A673 (cell line): ENCODE results near the gene CCDC196. TPM values are rescaled to one million over a fixed set of nuclear protein-coding genes. Genes with fewer than 3 reads are reported as not detected.

Experiments used
- BruUV-seq: library from RNA; stranded (reverse); fragments of 400-500 nt; replicated peaks from 2 replicates; lab custom pipeline; 2021; lab: Mats Ljungman, UMichigan
- CTCF ChIA-PET: fragments of 300-600 bp; sonication (Branson Sonifier 250); formaldehyde crosslinking; loops from one replicate; lab custom pipeline; 2022; ENCODE audit warnings: antibody characterized with exemption; lab: Charles Lee
- POLR2A ChIA-PET: fragments of 300-600 bp; sonication (Branson Sonifier 250); formaldehyde crosslinking; loops from one replicate; lab custom pipeline; 2022; ENCODE audit warnings: antibody characterized with exemption; ENCODE audit not compliant: low non-redundant PET; lab: Charles Lee
- DNase-seq: peaks from one replicate; pipeline ENCODE4 v3.0.0-alpha.2; 2015; ENCODE audit warnings: low spot score
- H3K27ac ChIP-seq: fragments of 200-600 bp; sonication (generic); 2 replicates; pipeline ENCODE4 v1.5.1; 2016; ENCODE audit warnings: mixed run types, low read depth, mild to moderate bottlenecking, mixed read lengths, antibody characterized with exemption, low read length; ENCODE audit not compliant: poor library complexity, severe bottlenecking
- H3K27me3 ChIP-seq: fragments of 200-600 bp; sonication (generic); replicated peaks from 2 replicates; pipeline ENCODE4 v1.6.1; 2017; ENCODE audit warnings: mixed run types, low read depth, mild to moderate bottlenecking, mixed read lengths, antibody characterized with exemption, low read length; ENCODE audit not compliant: insufficient read depth, poor library complexity
- H3K36me3 ChIP-seq: fragments of 200-600 bp; sonication (generic); 2 replicates; pipeline ENCODE4 v1.6.1; 2016; ENCODE audit warnings: mixed run types, mild to moderate bottlenecking, mixed read lengths, antibody characterized with exemption, low read length; ENCODE audit not compliant: insufficient read depth, poor library complexity, severe bottlenecking
- H3K4me1 ChIP-seq: fragments of 200-600 bp; sonication (generic); 2 replicates; pipeline ENCODE4 v1.6.1; 2017; ENCODE audit warnings: mixed run types, mild to moderate bottlenecking, mixed read lengths, antibody characterized with exemption, low read length; ENCODE audit not compliant: insufficient read depth, poor library complexity, severe bottlenecking
- H3K4me3 ChIP-seq: fragments of 200-600 bp; sonication (generic); 2 replicates; pipeline ENCODE4 v1.5.1; 2016; ENCODE audit warnings: low read depth, mixed run types, mild to moderate bottlenecking, mixed read lengths, low read length; ENCODE audit not compliant: poor library complexity, severe bottlenecking
- H3K9me3 ChIP-seq: fragments of 200-600 bp; sonication (generic); 2 replicates; pipeline ENCODE4 v1.6.1; 2016; ENCODE audit warnings: mixed run types, low read depth, mild to moderate bottlenecking, mixed read lengths, antibody characterized with exemption, low read length; ENCODE audit not compliant: poor library complexity, severe bottlenecking
- EZH2 ChIP-seq: fragments of 200-600 bp; sonication (generic); IDR thresholded peaks from 2 replicates; pipeline ENCODE4 v1.6.1; 2017; ENCODE audit warnings: borderline replicate concordance, low read depth, mild to moderate bottlenecking, mixed read lengths, antibody characterized with exemption, low read length; ENCODE audit not compliant: poor library complexity, severe bottlenecking
- intact Hi-C: fragments of 100-400 bp; cut with micrococcal nuclease; formaldehyde crosslinking; loops from one replicate; pipeline ENCODE4 v1.10.0; 2022; ENCODE audit not compliant: unreplicated experiment
- total RNA-seq: library from RNA; stranded (reverse); gene quantifications from 2 replicates; pipeline ENCODE4 v1.2.3, GENCODE V29; 2021
- TF ChIP-seq, protein P1 (sequence below): fragments of 300-800, 200-600 bp; sonication (generic); conservative IDR thresholded peaks from 2 replicates; pipeline ENCODE4 v1.5.1; 2017; ENCODE audit warnings: low read depth, mild to moderate bottlenecking, antibody characterized with exemption, low read length, moderate library complexity, mixed read lengths

The CCDC196 gene
- total RNA-seq, 1 experiment from 2014 or later = not detected

DNA sequence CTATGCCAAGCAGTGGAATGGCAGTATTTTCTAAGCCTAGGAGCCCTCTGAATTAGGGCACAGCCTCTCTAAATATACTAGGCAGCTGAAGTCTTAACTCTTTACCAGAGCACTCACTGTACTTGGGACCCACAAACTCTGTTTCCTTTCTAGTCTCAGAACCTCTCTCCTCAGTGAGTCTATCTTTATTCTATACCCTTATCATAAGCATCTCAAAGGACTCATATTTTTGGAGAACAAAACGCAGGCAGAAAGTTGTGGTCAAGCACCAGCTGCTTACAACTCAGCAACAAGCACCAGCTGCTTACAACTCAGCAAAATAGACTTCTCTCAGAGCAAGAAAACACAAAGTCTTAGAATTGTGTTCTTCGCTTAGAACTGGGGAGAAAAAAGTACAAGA is 993 bp downstream of the CCDC196 start:
- H3K9me3 ChIP-seq = no peaks in the 10 kb centered on the region
- no peaks in the 10 kb centered on the region for H3K4me1 ChIP-seq
- intact Hi-C loops = no loop called here
- no peak overlapping the region for H3K27ac ChIP-seq
- H3K4me3 ChIP-seq = no peak overlapping the region
- H3K27me3 ChIP-seq = no peaks in the 10 kb centered on the region
- BruUV-seq = no TSS peak
- DNase-seq = no peak
- TF ChIP-seq, protein P1, sequence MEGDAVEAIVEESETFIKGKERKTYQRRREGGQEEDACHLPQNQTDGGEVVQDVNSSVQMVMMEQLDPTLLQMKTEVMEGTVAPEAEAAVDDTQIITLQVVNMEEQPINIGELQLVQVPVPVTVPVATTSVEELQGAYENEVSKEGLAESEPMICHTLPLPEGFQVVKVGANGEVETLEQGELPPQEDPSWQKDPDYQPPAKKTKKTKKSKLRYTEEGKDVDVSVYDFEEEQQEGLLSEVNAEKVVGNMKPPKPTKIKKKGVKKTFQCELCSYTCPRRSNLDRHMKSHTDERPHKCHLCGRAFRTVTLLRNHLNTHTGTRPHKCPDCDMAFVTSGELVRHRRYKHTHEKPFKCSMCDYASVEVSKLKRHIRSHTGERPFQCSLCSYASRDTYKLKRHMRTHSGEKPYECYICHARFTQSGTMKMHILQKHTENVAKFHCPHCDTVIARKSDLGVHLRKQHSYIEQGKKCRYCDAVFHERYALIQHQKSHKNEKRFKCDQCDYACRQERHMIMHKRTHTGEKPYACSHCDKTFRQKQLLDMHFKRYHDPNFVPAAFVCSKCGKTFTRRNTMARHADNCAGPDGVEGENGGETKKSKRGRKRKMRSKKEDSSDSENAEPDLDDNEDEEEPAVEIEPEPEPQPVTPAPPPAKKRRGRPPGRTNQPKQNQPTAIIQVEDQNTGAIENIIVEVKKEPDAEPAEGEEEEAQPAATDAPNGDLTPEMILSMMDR = no peak
- TF ChIP-seq EZH2 = no peak
- ChIA-PET POLR2A (no interaction called here), CTCF (no interaction called here)
- H3K36me3 ChIP-seq = no peaks in the 10 kb centered on the region

DNA sequence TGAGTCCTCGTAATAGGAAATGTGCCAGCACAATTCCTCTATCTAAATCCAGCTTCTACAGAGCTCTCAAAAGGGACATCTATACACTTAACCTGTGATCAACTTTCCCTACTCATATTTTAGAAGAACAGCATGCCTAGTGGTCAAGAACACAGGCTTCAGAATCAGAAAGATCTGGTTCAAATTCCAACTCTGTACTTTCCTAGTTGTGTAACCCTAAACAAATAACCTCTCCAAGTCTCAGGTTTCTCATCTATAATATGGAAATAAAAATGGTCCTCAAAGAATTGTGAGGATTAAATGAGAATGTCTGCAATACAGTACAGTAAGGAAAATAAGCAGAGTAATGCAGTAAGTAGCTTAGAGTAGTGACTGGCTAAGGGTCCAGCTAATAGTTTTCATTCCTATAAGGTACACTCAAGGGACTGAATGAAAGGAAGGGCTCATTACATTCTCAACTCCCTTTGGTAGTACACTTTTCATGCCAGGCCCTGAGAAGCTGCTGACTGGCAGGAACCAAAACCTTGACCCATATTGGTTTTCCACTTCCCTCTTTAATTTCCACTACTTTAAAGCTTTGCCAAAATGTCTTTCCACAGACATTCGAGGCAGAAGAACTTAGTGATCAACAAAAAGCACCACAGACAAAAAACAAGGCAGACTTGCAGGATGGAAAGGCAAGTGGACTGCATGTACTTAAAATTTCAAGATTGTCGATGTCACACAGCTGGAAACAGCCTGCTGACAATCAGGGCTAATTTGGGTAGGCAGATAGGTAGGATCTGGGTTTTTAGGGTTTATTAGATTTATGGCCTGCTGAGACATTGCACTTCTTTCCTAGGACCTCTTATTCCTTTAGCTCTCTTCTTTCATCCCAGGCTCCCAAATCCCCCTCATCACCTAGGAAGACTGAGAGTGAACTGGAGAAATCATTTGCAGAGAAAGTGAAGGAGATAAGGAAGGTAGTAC is 4.3 kb downstream of the CCDC196 start:
- Histone ChIP-seq H3K36me3 (no peaks in the 10 kb centered on the region), H3K9me3 (no peaks in the 10 kb centered on the region), H3K27ac (no peak overlapping the region), H3K4me3 (no peak overlapping the region), H3K27me3 (no peaks in the 10 kb centered on the region), H3K4me1 (no peaks in the 10 kb centered on the region)
- no peak for TF ChIP-seq EZH2
- TF ChIP-seq, protein P1 = no peak
- DNase-seq = no peak
- ChIA-PET CTCF (no interaction called here), POLR2A (no interaction called here)
- no TSS peak for BruUV-seq
- intact Hi-C loops = no loop called here

DNA sequence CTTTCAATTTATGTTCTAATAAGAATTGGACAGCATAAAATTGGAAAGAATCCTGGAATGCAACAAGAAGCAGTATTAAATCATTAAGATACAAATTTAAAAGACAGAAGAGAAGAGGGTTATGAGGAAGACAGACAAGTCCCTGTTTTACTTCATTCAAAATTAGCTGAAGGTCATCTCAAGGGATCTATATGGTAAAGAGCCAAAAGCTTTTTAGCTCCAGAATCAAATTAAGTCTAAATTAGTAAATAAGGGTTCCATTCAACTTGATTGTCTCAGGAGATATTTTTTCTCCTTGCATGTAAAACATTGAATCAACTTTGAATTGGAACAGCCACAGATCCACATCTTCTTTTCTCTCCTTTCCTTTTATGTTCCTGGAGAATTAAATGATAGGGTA is 7.6 kb downstream of the CCDC196 start:
- Histone ChIP-seq H3K4me1 (peaks cover 9% of the 10 kb centered on the region), H3K27me3 (no peaks in the 10 kb centered on the region), H3K36me3 (no peaks in the 10 kb centered on the region), H3K27ac (no peak overlapping the region), H3K9me3 (no peaks in the 10 kb centered on the region), H3K4me3 (no peak overlapping the region)
- intact Hi-C loops = no loop called here
- no TSS peak for BruUV-seq
- TF ChIP-seq EZH2 = no peak
- TF ChIP-seq, protein P1 = no peak
- CTCF ChIA-PET = no interaction called here
- POLR2A ChIA-PET = no interaction called here
- no peak for DNase-seq
